HepG2 (cell line): ENCODE results near the gene RPS6KL1. TPM values are rescaled to one million over a fixed set of nuclear protein-coding genes. Genes with fewer than 3 reads are reported as not detected.
A peak's percentile ranks its signal among the peaks of the same experiment; 100 is the strongest.

Source experiments
- ATRX ChIP-seq: sonication (generic); formaldehyde crosslinking; IDR thresholded peaks from 2 replicates; pipeline ENCODE4 v1.4.0; 2020; ENCODE audit warnings: missing genetic modification reagents, borderline replicate concordance
- CERS6 ChIP-seq: sonication (generic); formaldehyde crosslinking; IDR thresholded peaks from 2 replicates; pipeline ENCODE4 v1.5.0; 2020; ENCODE audit warnings: missing genetic modification reagents
- FOXA3 ChIP-seq: IDR thresholded peaks from 2 replicates; pipeline ENCODE4 v1.6.1; 2016; ENCODE audit warnings: missing genetic modification reagents, missing compliant biosample characterization
- FOXK1 ChIP-seq: sonication (generic); formaldehyde crosslinking; IDR thresholded peaks from 2 replicates; pipeline ENCODE4 v1.4.0; 2020; ENCODE audit warnings: low read depth, missing genetic modification reagents, borderline replicate concordance
- HDAC2 ChIP-seq: sonication (generic); formaldehyde crosslinking; IDR thresholded peaks from 2 replicates; pipeline ENCODE4 v1.4.0; 2020; ENCODE audit warnings: missing genetic modification reagents
- HMGXB4 ChIP-seq, 2 experiments: sonication (generic) in 1 of 2; formaldehyde crosslinking in 1 of 2; IDR thresholded peaks; 2 replicates each; pipeline versions ENCODE4 v1.4.0 to v1.6.1; 2018 to 2020; ENCODE audit warnings: missing genetic modification reagents in 2 of 2, borderline replicate concordance in 1 of 2, low read depth in 1 of 2, mild to moderate bottlenecking in 1 of 2, missing biosample characterization in 1 of 2
- IRF9 ChIP-seq: sonication (generic); formaldehyde crosslinking; IDR thresholded peaks from 2 replicates; pipeline ENCODE4 v1.8.0; 2022; ENCODE audit warnings: missing genetic modification reagents, mild to moderate bottlenecking, borderline replicate concordance
- KAT8 ChIP-seq: IDR thresholded peaks from 2 replicates; pipeline ENCODE4 v1.6.1; 2016; ENCODE audit warnings: missing genetic modification reagents, missing compliant biosample characterization
- MBNL3 ChIP-seq: fragments of 250-450 bp; sonication (Bioruptor Pico); conservative IDR thresholded peaks from 2 replicates; pipeline ENCODE4 v1.8.0; 2022; ENCODE audit warnings: mild to moderate bottlenecking, inconsistent platforms
- NCOA1 ChIP-seq: sonication (generic); formaldehyde crosslinking; IDR thresholded peaks from 2 replicates; pipeline ENCODE4 v1.9.0; 2021; ENCODE audit warnings: missing genetic modification reagents
- THYN1 ChIP-seq: sonication (generic); formaldehyde crosslinking; IDR thresholded peaks from 2 replicates; pipeline ENCODE4 v1.8.1; 2023; ENCODE audit warnings: low read depth, mild to moderate bottlenecking, moderate library complexity, missing genetic modification reagents, borderline replicate concordance
- TOPORS ChIP-seq: sonication (generic); formaldehyde crosslinking; IDR thresholded peaks from 2 replicates; pipeline ENCODE4 v1.8.0; 2023; ENCODE audit warnings: mild to moderate bottlenecking, missing genetic modification reagents
- ZFY ChIP-seq: sonication (generic); formaldehyde crosslinking; IDR thresholded peaks from 2 replicates; pipeline ENCODE4 v1.4.0; 2020; ENCODE audit warnings: missing genetic modification reagents
- ZNF232 ChIP-seq: sonication (generic); formaldehyde crosslinking; IDR thresholded peaks from 2 replicates; pipeline ENCODE4 v1.4.0; 2020; ENCODE audit warnings: missing genetic modification reagents, borderline replicate concordance
- ZNF570 ChIP-seq: sonication (generic); formaldehyde crosslinking; IDR thresholded peaks from 2 replicates; pipeline ENCODE4 v1.4.0; 2020; ENCODE audit warnings: mild to moderate bottlenecking, missing genetic modification reagents, borderline replicate concordance
- ZNF776 ChIP-seq: sonication (generic); formaldehyde crosslinking; IDR thresholded peaks from 2 replicates; pipeline ENCODE4 v1.4.0; 2020; ENCODE audit warnings: mild to moderate bottlenecking, missing genetic modification reagents
- polyA plus RNA-seq, 8 experiments: library from polyadenylated mRNA; depleted of rRNA in 3 of 8; stranded (reverse) in 7 of 8; unstranded in 1 of 8; fragments of >200 nt; fragmentation: Illumina TruSeq in 4 of 8; extraction: Trizol in 4 of 8; gene quantifications; 2 replicates each; pipeline versions ENCODE4 v1.2.1 to v1.2.3, GENCODE V29; 2011 to 2016; ENCODE audit warnings: low read depth in 4 of 8, missing spikeins in 1 of 8, mixed read lengths in 1 of 8; ENCODE audit not compliant: insufficient read depth in 1 of 8
- total RNA-seq, 5 experiments: library from RNA; depleted of rRNA; stranded (reverse); fragments of >200 nt; fragmentation: Illumina TruSeq; extraction: Trizol; gene quantifications; 2 replicates each; pipeline ENCODE4 v1.2.3, GENCODE V29; 2016; ENCODE audit warnings: low read depth in 1 of 5
- TF ChIP-seq, protein P1 (sequence below): sonication (generic); formaldehyde crosslinking; IDR thresholded peaks from 2 replicates; pipeline ENCODE4 v1.4.0; 2020; ENCODE audit warnings: missing genetic modification reagents
- TF ChIP-seq, protein P2 (sequence below): sonication (generic); formaldehyde crosslinking; conservative IDR thresholded peaks from 2 replicates; pipeline ENCODE4 v1.4.0; 2020; ENCODE audit warnings: missing genetic modification reagents
- TF ChIP-seq, protein P3 (sequence below): IDR thresholded peaks from 2 replicates; pipeline ENCODE4 v1.6.1; 2016; ENCODE audit warnings: missing genetic modification reagents, missing compliant biosample characterization

RPS6KL1 gene
- total and polyA plus RNA-seq, 2 of the 13 experiments (the other 11 are each of a cell fraction or from before 2014, with no cell fraction given), result 6.5 to 11.5 TPM

DNA sequence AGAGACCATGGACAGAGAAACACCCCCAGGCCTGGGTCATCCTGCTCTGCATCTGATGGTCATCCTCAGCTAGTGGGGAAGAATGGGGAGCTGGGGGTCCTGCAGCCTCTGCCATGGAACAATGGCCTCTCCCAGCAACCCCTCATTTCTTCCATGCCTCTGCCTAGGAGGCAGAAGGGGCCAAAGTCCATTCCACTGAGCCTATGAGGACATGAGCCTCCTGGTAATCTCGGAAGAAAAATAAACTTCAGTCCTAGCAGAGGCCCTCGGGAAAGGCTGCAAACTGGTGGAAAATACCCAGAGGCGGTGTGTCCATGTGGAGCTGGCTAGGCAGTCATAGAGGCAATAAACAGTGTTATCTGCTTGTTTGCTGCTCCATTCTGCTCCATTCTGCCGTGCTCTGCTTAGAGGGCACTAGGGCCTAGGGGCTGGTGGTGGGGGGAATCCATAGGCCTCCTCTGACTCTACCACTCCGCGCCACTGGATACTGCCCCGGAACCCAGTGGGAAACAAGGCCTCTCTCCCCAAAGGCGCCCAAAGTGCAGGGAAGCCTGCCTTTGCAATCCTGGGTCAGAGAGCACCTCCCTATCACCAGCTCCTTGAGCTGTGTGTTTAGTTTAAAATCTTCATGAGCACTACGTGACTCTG is 27.9 kb upstream of the RPS6KL1 start (continued):
- TF ChIP-seq, protein P1, sequence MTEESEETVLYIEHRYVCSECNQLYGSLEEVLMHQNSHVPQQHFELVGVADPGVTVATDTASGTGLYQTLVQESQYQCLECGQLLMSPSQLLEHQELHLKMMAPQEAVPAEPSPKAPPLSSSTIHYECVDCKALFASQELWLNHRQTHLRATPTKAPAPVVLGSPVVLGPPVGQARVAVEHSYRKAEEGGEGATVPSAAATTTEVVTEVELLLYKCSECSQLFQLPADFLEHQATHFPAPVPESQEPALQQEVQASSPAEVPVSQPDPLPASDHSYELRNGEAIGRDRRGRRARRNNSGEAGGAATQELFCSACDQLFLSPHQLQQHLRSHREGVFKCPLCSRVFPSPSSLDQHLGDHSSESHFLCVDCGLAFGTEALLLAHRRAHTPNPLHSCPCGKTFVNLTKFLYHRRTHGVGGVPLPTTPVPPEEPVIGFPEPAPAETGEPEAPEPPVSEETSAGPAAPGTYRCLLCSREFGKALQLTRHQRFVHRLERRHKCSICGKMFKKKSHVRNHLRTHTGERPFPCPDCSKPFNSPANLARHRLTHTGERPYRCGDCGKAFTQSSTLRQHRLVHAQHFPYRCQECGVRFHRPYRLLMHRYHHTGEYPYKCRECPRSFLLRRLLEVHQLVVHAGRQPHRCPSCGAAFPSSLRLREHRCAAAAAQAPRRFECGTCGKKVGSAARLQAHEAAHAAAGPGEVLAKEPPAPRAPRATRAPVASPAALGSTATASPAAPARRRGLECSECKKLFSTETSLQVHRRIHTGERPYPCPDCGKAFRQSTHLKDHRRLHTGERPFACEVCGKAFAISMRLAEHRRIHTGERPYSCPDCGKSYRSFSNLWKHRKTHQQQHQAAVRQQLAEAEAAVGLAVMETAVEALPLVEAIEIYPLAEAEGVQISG (CRISPR knock-in tag), result peak; percentile 29; the same call in 1 of the 2 replicates
- TF ChIP-seq CERS6 (no peak), KAT8 (0 out of 2 replicates have a peak, but pooled peaks have one; percentile 25), TOPORS (peak; percentile 8; the same call in 1 of the 2 replicates), FOXA3 (peak; percentile 44), ZNF570 (CRISPR knock-in tag) (no peak), ATRX (CRISPR knock-in tag) (no peak), ZFY (CRISPR knock-in tag) (peak; percentile 78), HDAC2 (CRISPR knock-in tag) (peak; percentile 20; the same call in 1 of the 2 replicates), FOXK1 (CRISPR knock-in tag) (peak; percentile 39; the same call in 1 of the 2 replicates), ZNF776 (CRISPR knock-in tag) (no peak), NCOA1 (CRISPR knock-in tag) (0 out of 2 replicates have a peak, but pooled peaks have one; percentile 40), ZNF232 (CRISPR knock-in tag) (no peak), THYN1 (CRISPR knock-in tag) (no peak), HMGXB4 (CRISPR knock-in tag; IDR thresholded peaks at IDR 0.05; ENCODE audit: borderline replicate concordance in 1 of 2, low read depth in 1 of 2) (peak in 1 of 2 experiments; percentile 3; a peak in 1 of 4 replicates), IRF9 (peak; percentile 19; the same call in 1 of the 2 replicates), MBNL3 (no peak)
- TF ChIP-seq, protein P2, sequence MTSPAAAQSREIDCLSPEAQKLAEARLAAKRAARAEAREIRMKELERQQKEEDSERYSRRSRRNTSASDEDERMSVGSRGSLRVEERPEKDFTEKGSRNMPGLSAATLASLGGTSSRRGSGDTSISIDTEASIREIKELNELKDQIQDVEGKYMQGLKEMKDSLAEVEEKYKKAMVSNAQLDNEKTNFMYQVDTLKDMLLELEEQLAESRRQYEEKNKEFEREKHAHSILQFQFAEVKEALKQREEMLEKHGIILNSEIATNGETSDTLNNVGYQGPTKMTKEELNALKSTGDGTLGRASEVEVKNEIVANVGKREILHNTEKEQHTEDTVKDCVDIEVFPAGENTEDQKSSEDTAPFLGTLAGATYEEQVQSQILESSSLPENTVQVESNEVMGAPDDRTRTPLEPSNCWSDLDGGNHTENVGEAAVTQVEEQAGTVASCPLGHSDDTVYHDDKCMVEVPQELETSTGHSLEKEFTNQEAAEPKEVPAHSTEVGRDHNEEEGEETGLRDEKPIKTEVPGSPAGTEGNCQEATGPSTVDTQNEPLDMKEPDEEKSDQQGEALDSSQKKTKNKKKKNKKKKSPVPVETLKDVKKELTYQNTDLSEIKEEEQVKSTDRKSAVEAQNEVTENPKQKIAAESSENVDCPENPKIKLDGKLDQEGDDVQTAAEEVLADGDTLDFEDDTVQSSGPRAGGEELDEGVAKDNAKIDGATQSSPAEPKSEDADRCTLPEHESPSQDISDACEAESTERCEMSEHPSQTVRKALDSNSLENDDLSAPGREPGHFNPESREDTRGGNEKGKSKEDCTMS, result no peak
- TF ChIP-seq, protein P3, sequence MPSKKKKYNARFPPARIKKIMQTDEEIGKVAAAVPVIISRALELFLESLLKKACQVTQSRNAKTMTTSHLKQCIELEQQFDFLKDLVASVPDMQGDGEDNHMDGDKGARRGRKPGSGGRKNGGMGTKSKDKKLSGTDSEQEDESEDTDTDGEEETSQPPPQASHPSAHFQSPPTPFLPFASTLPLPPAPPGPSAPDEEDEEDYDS (CRISPR knock-in tag), result 0 out of 2 replicates have a peak, but pooled peaks have one; percentile 14
